ENCODE data around the gene TRIM10.
"Not testable (repeated sequence)": the region's sequence is repeated elsewhere in the genome, so short reads cannot be mapped to it uniquely, and the experiment has no call there.

The TRIM10 gene

GRCh38 chr6:30154709-30155519 lies 6.1 kb downstream of the TRIM10 start:
- no peak for DNase-seq (ENCODE audit: low read depth in 2 of 2)

- DNase-seq (ENCODE audit: low read depth in 2 of 2) = no peak
Observed at GRCh38 chr6:30154061-30154460, 7.0 kb downstream of the TRIM10 start.

GRCh38 chr6:30152910-30153610 lies 8.0 kb downstream of the TRIM10 start:
- DNase-seq (ENCODE audit: low read depth in 2 of 2) = no peak

- no peak for DNase-seq (ENCODE audit: low read depth in 2 of 2)
Observed at GRCh38 chr6:30152016-30152673, 8.9 kb downstream of the TRIM10 start.

- no peak for DNase-seq (ENCODE audit: low read depth in 2 of 2)
Observed at GRCh38 chr6:30151580-30151979, 9.4 kb downstream of the TRIM10 start.

- no peak for DNase-seq (ENCODE audit: low read depth in 2 of 2)
Observed at GRCh38 chr6:30150671-30151395, 10.2 kb downstream of the TRIM10 start.

GRCh38 chr6:30149858-30150550 lies 11.0 kb downstream of the TRIM10 start:
- DNase-seq (ENCODE audit: low read depth in 2 of 2) = no peak

GRCh38 chr6:30149234-30149633 lies 11.8 kb downstream of the TRIM10 start:
- DNase-seq (ENCODE audit: low read depth in 2 of 2) = no peak

GRCh38 chr6:30147096-30147495 lies 13.9 kb downstream of the TRIM10 start:
- DNase-seq (ENCODE audit: low read depth in 2 of 2) = no peak

- DNase-seq (ENCODE audit: low read depth in 2 of 2) = no peak
Observed at GRCh38 chr6:30145818-30146217, 15.2 kb downstream of the TRIM10 start.

GRCh38 chr6:30144811-30145210 lies 16.2 kb downstream of the TRIM10 start:
- DNase-seq (ENCODE audit: low read depth in 2 of 2) = no peak

- DNase-seq (ENCODE audit: low read depth in 2 of 2) = no peak
Observed at GRCh38 chr6:30143780-30144179, 17.2 kb downstream of the TRIM10 start.

- no peak for DNase-seq (ENCODE audit: low read depth in 2 of 2)
Observed at GRCh38 chr6:30142665-30143064, 18.3 kb downstream of the TRIM10 start.

- not testable (repeated sequence) for DNase-seq (ENCODE audit: low read depth in 2 of 2)
Observed at GRCh38 chr6:30140240-30140639, 20.8 kb downstream of the TRIM10 start.

- DNase-seq (ENCODE audit: low read depth in 2 of 2) = no peak
Observed at GRCh38 chr6:30136570-30137286, 24.3 kb downstream of the TRIM10 start.

- no peak for DNase-seq (ENCODE audit: low read depth in 2 of 2)
Observed at GRCh38 chr6:30135757-30136156, 25.3 kb downstream of the TRIM10 start, which contains the start of gene TRIM40. Gene TRIM40 (plus strand): TSS chr6:30136140. CDS start chr6:30137037, 897 bp downstream.

GRCh38 chr6:30135147-30135546 lies 25.9 kb downstream of the TRIM10 start:
- no peak for DNase-seq (ENCODE audit: low read depth in 2 of 2)

GRCh38 chr6:30131947-30132497 lies 29.0 kb downstream of the TRIM10 start:
- no peak for DNase-seq (ENCODE audit: low read depth in 2 of 2)

- peak; percentile 31 to 46 for DNase-seq (ENCODE audit: low read depth in 2 of 2)
Observed at GRCh38 chr6:30130887-30131862, 29.8 kb downstream of the TRIM10 start.
